Stimulated activated CD4-positive, alpha-beta T cell treated with anti-CD3 and anti-CD28 coated beads, Interleukin-12 subunit alpha, Interleukin-12 subunit beta, amount 100 ng/mL, for 24 hours (primary cell): ENCODE data around the gene HIKESHI.
A peak's percentile ranks its signal among the peaks of the same experiment; 100 is the strongest.
"Not testable (repeated sequence)": the region's sequence is repeated elsewhere in the genome, so short reads cannot be mapped to it uniquely, and the experiment has no call there.

Experiments
- DNase-seq, 2 experiments: peaks; one replicate each; pipeline ENCODE4 v3.0.0-alpha.2; 2020; ENCODE audit warnings: low read depth in 2 of 2

HIKESHI gene

DNA sequence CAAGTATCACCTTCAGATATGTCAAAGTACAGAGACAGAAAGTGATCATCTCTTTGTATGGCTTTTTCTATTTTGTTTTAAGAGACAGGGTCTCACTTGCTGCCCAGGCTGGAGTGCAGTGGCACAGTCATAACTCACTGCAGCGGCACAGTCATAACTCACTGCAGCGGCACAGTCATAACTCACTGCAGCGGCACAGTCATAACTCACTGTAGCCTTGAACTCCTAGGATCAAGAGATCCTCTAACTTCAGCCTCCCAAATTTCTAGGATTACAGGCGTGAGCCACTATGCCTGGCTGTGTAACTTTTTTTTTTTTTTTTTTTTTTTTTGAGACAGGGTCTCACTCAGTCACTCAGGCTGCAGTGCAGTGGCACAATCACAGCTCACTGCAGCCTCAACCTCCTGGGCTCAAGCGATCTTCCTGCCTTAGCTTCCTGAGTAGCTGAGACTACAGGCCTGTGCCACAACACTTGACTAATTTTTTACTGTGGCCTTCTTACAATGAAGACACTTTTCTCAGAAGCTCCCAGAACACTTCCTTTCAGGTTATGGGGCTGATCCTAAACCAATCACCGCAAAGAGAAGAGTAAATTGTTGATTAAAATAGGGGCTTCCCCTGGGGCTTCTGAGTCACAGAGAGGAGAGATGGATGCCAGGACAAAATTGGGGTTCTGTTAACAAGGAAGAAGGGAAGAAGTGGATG, 9.0 kb upstream of the HIKESHI start:
- DNase-seq: peak in 1 of 2 experiments; percentile 52

- no peak for DNase-seq
Measured at GRCh38 chr11:86294026-86294425, 8.0 kb upstream of the HIKESHI start.

DNA sequence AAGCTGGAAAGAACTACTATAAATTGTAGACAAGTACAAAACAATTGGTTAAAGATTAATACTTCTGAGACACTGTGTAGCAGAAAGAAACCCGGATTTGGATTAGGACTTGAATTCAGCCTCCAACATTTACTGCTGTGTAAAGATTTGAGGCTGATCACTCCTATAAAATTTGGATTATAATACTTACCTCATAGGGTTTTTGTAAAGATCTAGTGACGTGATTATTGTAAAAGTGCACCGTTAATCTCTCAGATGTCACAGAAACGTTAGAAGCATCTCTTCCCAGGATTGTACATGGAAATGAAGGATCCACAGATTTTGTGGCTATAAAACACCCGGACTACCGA, 323 bp upstream of the HIKESHI start:
- DNase-seq: no peak

DNA sequence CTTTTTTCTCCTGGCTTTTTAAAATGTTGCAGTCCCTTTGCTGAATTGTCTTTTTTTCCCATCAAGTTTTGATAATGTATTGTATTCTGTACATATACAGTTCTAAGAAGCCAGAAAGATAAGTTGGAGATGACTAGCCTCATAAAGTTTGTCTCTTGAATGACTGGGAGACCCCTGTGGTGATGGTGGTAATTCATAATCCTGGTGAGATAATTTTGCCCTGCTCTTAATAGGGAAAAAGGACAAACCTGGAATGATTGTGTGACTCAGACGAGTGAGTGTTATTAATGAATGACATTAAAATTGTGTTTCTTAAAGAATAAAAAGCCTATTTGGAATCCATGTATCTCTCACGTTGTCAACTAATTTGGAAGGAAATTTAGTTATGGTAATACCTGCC, 1.2 kb downstream of the HIKESHI start:
- DNase-seq: no peak

DNA sequence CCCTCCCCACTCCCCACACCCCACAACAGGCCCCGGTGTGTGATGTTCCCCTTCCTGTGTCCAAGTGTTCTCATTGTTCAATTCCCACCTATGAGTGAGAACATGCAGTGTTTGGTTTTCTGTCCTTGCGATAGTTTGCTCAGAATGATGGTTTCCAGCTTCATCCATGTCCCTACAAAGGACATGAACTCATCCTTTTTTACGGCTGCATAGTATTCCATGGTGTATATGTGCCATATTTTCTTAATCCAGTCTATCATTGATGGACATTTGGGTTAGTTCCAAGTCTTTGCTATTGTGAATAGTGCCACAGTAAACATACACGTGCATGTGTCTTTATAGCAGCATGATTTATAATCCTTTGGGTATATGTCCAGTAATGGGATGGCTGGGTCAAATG, 6.7 kb downstream of the HIKESHI start:
- DNase-seq: not testable (repeated sequence)

DNA sequence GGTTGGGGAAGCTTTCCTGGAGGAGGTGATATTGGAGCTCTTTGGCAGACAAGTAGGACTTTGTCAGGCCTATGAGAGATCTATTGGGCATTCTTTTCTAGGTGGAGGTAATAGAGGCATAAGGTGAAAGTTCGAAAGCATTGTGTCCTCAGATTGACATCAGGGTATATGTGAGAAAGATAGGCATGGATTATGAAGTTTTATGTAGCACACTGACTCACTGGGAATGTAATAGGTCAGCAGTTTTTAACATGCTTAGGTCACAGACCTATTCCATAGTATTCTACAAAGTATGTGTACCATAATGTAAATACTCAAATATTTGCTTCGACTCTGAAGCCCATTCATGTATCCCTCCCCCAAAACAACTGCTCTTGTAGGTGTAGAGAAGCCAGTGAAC, 11.8 kb downstream of the HIKESHI start:
- DNase-seq: no peak

GRCh38 chr11:86314636-86315035, 12.6 kb downstream of the HIKESHI start:
- no peak for DNase-seq

GRCh38 chr11:86335131-86335767, 33.2 kb downstream of the HIKESHI start:
- no peak for DNase-seq

GRCh38 chr11:86337227-86337626, 35.2 kb downstream of the HIKESHI start:
- DNase-seq: no peak

- DNase-seq: no peak
Measured at GRCh38 chr11:86341382-86341781, 39.3 kb downstream of the HIKESHI start.

DNA sequence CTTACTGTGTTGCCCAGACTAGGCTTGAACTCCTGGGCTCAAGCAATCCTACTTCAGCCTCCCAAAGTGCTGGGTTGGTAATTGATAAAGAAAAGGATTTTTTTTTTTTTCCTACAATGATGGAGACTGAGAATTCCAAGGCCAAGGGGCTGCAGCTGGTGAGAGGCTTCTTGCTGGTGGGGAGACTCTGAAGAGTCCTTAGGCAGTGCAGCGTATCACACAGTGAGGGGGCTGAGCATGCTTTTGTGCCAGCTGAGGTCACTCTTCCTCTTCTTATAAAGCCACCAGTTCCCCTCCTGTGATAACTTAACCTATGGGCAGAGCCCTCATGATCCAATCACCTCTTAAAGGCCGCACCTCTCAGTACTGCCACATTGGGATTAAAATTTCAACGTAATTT, 44.5 kb downstream of the HIKESHI start:
- no peak for DNase-seq

GRCh38 chr11:86355256-86355655, 53.2 kb downstream of the HIKESHI start:
- no peak for DNase-seq

GRCh38 chr11:86357412-86357811, 55.4 kb downstream of the HIKESHI start:
- DNase-seq: not testable (repeated sequence)

DNA sequence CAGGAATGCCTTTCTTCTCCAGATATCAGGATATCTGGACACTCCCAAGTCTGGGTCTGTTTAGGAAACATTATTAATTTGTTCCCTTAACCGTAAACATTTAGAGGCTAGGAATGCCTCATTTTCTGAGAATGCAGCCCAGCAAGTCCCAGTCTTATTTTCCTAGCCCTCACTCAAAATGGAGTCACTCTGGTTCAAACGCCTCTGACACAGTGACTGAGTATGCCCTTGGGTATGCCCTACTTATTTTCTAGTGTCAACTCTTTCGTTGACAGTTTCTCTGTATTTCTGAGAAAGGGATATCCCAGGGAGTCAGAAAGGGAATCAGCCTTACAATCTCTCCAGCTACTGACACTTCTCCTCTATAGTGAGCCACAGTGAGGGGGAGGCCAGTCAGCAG, 56.7 kb downstream of the HIKESHI start:
- no peak for DNase-seq

DNA sequence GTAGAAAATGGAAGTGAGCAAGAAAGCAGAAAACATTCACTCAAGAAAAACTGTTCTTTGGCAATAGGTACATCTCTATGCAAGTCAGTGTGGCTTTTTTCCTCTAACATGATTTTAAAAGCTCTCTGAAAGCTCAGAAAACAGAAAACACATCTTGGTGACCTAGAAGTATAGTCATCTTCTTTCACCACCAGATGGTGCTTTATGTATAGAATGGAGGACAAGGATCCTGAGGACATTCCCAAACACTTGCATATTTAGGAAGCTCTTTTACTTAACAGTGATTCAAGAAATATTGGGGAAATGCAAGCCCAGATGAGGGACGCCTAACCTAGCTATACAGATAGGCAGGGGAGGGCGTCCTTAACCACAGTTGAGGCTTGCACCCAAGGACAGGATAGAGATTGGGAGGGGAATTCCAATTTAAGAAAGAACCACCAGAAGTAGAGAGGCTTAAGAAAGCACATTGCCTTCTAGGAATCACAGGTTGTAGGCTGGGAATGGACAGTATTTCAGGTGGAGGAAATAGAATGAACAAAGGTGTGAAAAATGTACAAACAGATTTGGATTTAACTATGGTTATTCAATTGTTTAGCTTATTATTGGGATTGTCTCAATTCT, 58.8 kb downstream of the HIKESHI start:
- no peak for DNase-seq

- no peak for DNase-seq
Measured at GRCh38 chr11:86363424-86363823, 61.4 kb downstream of the HIKESHI start.

- DNase-seq: no peak
Measured at GRCh38 chr11:86365546-86365945, 63.5 kb downstream of the HIKESHI start.

- no peak for DNase-seq
Measured at GRCh38 chr11:86369668-86370067, 67.6 kb downstream of the HIKESHI start.

- DNase-seq: no peak
Measured at GRCh38 chr11:86370171-86370570, 68.1 kb downstream of the HIKESHI start.

DNA sequence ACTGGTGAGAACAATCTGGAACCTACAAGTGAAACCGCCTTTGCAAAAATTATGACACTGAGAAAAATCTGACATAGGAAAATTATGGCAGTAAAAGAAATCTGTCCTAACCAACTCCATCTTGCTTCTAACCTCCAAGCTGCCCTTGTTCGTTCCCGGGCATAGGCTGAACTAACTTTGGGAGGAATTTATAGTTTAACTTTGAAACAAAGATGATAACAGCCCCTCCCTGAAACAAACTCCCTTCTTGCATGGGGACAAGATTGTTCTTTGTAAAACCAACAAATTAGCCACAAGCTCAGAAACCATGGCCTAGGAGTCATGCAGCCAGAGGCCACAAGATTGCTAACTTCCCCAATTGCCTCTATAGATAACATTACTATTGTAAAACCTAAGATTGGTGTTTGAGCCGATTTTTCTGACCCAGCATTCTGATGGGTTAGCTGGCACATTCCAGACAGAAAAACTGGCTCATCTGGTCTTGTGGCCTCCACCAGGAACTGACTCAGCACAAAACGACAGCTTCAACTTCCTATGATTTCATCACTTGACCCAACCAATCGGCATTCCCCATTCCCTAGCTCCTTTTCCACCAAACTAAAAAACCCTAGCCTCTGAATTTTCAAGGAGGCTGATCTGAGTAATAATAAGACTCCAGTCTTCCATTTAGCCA, 69.0 kb downstream of the HIKESHI start:
- no peak for DNase-seq

DNA sequence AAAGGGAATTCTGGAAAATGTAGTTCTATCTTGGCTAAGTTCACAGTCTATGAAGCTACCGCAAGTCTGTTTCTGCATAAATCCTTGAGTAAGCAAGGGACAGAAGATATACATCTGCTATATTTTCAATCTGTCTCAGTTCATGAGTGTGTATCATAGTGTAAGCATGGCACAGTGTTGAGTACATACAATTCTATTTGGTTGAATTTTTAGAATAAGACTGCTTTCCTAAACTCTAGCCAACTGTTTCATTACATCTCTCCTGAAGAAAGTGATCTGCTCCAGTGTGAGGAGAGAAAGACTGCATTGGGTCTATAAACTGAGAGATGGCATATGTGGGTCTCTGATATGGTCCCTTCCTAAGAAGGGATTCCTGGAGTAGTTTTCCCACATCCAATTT, 70.0 kb downstream of the HIKESHI start:
- DNase-seq: no peak

GRCh38 chr11:86372586-86372985, 70.5 kb downstream of the HIKESHI start:
- DNase-seq: no peak

- DNase-seq: no peak
Measured at GRCh38 chr11:86374069-86374468, 72.0 kb downstream of the HIKESHI start.
